HepG2 (cell line): ENCODE results near the gene PURB. TPM values are rescaled to one million over a fixed set of nuclear protein-coding genes. Genes with fewer than 3 reads are reported as not detected.

Experiments used
- CHCHD3 ChIP-seq: sonication (generic); formaldehyde crosslinking; IDR thresholded peaks from 2 replicates; pipeline ENCODE4 v1.8.0; 2022; ENCODE audit warnings: mild to moderate bottlenecking, missing genetic modification reagents, moderate library complexity
- DNMT1 ChIP-seq: sonication (generic); formaldehyde crosslinking; IDR thresholded peaks from 2 replicates; pipeline ENCODE4 v1.5.1; 2020; ENCODE audit warnings: mild to moderate bottlenecking, missing genetic modification reagents
- ELF4 ChIP-seq: sonication (generic); formaldehyde crosslinking; IDR thresholded peaks from 2 replicates; pipeline ENCODE4 v1.5.0; 2020; ENCODE audit warnings: missing genetic modification reagents, mild to moderate bottlenecking, moderate library complexity, borderline replicate concordance
- FOXA3 ChIP-seq: IDR thresholded peaks from 2 replicates; pipeline ENCODE4 v1.6.1; 2016; ENCODE audit warnings: missing genetic modification reagents, missing compliant biosample characterization
- FOXO1 ChIP-seq: sonication (generic); formaldehyde crosslinking; IDR thresholded peaks from 2 replicates; pipeline ENCODE4 v1.4.0; 2020; ENCODE audit warnings: missing genetic modification reagents
- GTF2F1 ChIP-seq: fragments of 150-350 bp; IDR thresholded peaks from 2 replicates; pipeline ENCODE4 v1.6.1; 2014; ENCODE audit warnings: low read length
- HNRNPLL ChIP-seq: fragments of 200-400 bp; formaldehyde crosslinking; IDR thresholded peaks from 2 replicates; pipeline ENCODE4 v1.6.1; 2017; ENCODE audit warnings: mild to moderate bottlenecking, low read depth, low read length; ENCODE audit not compliant: poor library complexity, severe bottlenecking
- NFYC ChIP-seq: IDR thresholded peaks from 2 replicates; pipeline ENCODE4 v1.6.1; 2016; ENCODE audit warnings: missing genetic modification reagents, missing compliant biosample characterization
- PITX1 ChIP-seq: sonication (generic); formaldehyde crosslinking; IDR thresholded peaks from 2 replicates; pipeline ENCODE4 v1.5.1; 2020; ENCODE audit warnings: mild to moderate bottlenecking, missing genetic modification reagents
- RFX3 ChIP-seq: IDR thresholded peaks from 2 replicates; pipeline ENCODE4 v1.6.1; 2016; ENCODE audit warnings: missing biosample characterization, missing genetic modification reagents
- ZNF235 ChIP-seq: sonication (generic); formaldehyde crosslinking; IDR thresholded peaks from 2 replicates; pipeline ENCODE4 v1.8.1; 2023; ENCODE audit warnings: mild to moderate bottlenecking, missing genetic modification reagents, borderline replicate concordance
- ZNF282 ChIP-seq: fragments of 450-650 bp; IDR thresholded peaks from 2 replicates; pipeline ENCODE4 v1.6.1; 2018; ENCODE audit not compliant: partially characterized antibody
- ZNF850 ChIP-seq: sonication (generic); formaldehyde crosslinking; conservative IDR thresholded peaks from 2 replicates; pipeline ENCODE4 v1.9.0; 2021; ENCODE audit warnings: mild to moderate bottlenecking, missing genetic modification reagents
- polyA plus RNA-seq, 8 experiments: library from polyadenylated mRNA; depleted of rRNA in 3 of 8; stranded (reverse) in 7 of 8; unstranded in 1 of 8; fragments of >200 nt; fragmentation: Illumina TruSeq in 4 of 8; extraction: Trizol in 4 of 8; gene quantifications; 2 replicates each; pipeline versions ENCODE4 v1.2.1 to v1.2.3, GENCODE V29; 2011 to 2016; ENCODE audit warnings: low read depth in 4 of 8, missing spikeins in 1 of 8, mixed read lengths in 1 of 8; ENCODE audit not compliant: insufficient read depth in 1 of 8
- total RNA-seq, 5 experiments: library from RNA; depleted of rRNA; stranded (reverse); fragments of >200 nt; fragmentation: Illumina TruSeq; extraction: Trizol; gene quantifications; 2 replicates each; pipeline ENCODE4 v1.2.3, GENCODE V29; 2016; ENCODE audit warnings: low read depth in 1 of 5
- TF ChIP-seq, protein P1 (sequence below): sonication (generic); formaldehyde crosslinking; IDR thresholded peaks from 2 replicates; pipeline ENCODE4 v1.8.1; 2023; ENCODE audit warnings: mild to moderate bottlenecking, moderate library complexity, missing genetic modification reagents
- TF ChIP-seq, protein P2 (sequence below): sonication (generic); formaldehyde crosslinking; IDR thresholded peaks from 2 replicates; pipeline ENCODE4 v1.5.1; 2020; ENCODE audit warnings: mild to moderate bottlenecking, missing genetic modification reagents
- TF ChIP-seq, protein P3 (sequence below): sonication (generic); formaldehyde crosslinking; IDR thresholded peaks from 2 replicates; pipeline ENCODE4 v1.4.0; 2020; ENCODE audit warnings: missing genetic modification reagents, borderline replicate concordance
- TF ChIP-seq, protein P4 (sequence below): sonication (generic); formaldehyde crosslinking; IDR thresholded peaks from 2 replicates; pipeline ENCODE4 v1.4.0; 2020; ENCODE audit warnings: mild to moderate bottlenecking, missing genetic modification reagents
- TF ChIP-seq, protein P5 (sequence below): sonication (generic); formaldehyde crosslinking; IDR thresholded peaks from 2 replicates; pipeline ENCODE4 v1.5.1; 2020; ENCODE audit warnings: missing genetic modification reagents, mild to moderate bottlenecking, borderline replicate concordance
- TF ChIP-seq, protein P6 (sequence below): IDR thresholded peaks from 2 replicates; pipeline ENCODE4 v1.6.1; 2012; ENCODE audit warnings: inconsistent platforms

The PURB gene
- total and polyA plus RNA-seq, 2 of the 13 experiments (the other 11 are each of a cell fraction or from before 2014, with no cell fraction given) = 2.3 to 4.3 TPM

DNA sequence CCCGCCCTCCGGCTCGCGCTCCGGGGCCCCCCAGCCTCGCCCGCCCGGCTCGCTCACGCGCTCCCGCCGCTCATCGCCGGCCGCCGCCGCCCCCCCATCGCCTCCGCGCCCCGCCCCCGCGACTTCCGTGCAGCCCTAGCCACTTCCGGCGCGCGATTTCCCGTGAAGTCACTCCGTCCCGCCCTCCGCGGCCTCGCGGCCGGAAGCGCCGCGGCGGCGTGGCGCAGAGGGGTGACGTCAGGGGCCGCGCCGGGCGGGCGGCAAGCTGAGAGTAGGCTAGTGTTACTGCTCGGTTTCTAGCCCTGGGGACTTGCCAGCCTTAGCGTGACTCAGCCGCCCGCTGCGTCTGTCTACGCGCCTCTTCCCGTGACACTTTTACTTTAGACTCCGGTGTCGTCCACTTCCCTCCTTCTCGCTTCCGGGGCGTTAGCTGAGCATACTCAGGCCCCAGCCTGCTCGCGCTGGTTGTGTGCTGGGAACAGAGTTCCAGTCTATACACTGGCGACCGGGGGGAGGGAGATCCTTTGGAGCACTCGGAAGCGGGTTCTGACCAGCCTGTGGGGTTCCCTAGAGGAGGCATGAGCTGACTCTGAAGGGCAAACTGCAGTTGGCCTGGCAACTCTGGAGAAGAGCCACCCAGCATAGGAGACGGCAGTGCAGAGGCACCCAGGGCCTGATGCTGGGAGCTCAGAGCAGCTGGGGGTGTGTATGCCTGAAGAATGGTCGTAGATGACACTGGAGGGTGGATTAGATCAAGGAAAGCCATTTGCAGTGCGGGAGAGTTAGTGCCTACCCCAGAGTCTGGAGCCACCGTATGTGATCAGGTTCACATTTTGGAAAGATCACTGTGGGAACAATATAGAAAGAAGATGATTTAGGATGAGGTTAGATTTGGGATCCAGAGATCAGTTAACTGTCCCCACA, at the start of gene PURB (continued):
- TF ChIP-seq, protein P1, sequence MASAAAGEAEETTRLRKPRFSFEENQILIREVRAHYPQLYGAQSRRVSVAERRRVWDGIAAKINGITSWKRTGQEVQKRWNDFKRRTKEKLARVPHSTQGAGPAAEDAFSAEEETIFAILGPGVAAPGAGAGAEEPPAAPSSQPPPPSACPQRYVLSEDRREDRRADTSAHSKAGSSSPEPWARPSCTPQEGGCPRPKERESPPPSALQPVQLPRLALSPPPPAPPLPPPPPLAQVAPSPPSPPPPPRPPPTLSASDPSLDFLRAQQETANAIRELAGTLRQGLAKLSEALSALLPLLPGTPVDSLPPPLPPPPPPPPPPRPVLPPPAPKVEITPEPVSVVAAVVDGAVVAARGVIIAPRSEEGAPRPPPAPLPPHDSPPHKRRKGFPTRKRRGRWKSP (CRISPR knock-in tag) = no peak
- TF ChIP-seq RFX3 (CRISPR knock-in tag) = no peak
- peak; percentile 64; the same call in 1 of the 2 replicates for TF ChIP-seq PITX1 (CRISPR knock-in tag)
- TF ChIP-seq, protein P2, sequence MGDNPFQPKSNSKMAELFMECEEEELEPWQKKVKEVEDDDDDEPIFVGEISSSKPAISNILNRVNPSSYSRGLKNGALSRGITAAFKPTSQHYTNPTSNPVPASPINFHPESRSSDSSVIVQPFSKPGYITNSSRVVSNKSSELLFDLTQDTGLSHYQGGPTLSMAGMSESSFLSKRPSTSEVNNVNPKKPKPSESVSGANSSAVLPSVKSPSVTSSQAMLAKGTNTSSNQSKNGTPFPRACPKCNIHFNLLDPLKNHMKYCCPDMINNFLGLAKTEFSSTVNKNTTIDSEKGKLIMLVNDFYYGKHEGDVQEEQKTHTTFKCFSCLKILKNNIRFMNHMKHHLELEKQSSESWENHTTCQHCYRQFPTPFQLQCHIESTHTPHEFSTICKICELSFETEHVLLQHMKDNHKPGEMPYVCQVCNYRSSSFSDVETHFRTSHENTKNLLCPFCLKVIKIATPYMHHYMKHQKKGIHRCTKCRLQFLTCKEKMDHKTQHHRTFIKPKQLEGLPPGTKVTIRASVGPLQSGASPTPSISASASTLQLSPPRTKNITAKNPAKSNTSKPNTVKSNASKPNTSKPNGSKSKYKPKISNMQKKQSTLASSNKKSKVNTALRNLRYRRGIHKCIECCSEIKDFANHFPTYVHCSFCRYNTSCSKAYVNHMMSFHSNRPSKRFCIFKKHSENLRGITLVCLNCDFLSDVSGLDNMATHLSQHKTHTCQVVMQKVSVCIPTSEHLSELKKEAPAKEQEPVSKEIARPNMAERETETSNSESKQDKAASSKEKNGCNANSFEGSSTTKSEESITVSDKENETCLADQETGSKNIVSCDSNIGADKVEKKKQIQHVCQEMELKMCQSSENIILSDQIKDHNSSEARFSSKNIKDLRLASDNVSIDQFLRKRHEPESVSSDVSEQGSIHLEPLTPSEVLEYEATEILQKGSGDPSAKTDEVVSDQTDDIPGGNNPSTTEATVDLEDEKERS (CRISPR knock-in tag) = no peak
- no peak for TF ChIP-seq ELF4 (CRISPR knock-in tag)
- TF ChIP-seq GTF2F1 = no peak
- TF ChIP-seq NFYC (CRISPR knock-in tag) = peak; percentile 16; the same call in 1 of the 2 replicates
- TF ChIP-seq, protein P3, sequence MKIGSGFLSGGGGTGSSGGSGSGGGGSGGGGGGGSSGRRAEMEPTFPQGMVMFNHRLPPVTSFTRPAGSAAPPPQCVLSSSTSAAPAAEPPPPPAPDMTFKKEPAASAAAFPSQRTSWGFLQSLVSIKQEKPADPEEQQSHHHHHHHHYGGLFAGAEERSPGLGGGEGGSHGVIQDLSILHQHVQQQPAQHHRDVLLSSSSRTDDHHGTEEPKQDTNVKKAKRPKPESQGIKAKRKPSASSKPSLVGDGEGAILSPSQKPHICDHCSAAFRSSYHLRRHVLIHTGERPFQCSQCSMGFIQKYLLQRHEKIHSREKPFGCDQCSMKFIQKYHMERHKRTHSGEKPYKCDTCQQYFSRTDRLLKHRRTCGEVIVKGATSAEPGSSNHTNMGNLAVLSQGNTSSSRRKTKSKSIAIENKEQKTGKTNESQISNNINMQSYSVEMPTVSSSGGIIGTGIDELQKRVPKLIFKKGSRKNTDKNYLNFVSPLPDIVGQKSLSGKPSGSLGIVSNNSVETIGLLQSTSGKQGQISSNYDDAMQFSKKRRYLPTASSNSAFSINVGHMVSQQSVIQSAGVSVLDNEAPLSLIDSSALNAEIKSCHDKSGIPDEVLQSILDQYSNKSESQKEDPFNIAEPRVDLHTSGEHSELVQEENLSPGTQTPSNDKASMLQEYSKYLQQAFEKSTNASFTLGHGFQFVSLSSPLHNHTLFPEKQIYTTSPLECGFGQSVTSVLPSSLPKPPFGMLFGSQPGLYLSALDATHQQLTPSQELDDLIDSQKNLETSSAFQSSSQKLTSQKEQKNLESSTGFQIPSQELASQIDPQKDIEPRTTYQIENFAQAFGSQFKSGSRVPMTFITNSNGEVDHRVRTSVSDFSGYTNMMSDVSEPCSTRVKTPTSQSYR (CRISPR knock-in tag) = peak; percentile 73; the same call in 1 of the 2 replicates
- peak; percentile 65; the same call in 1 of the 2 replicates for TF ChIP-seq DNMT1 (CRISPR knock-in tag)
- no peak for TF ChIP-seq ZNF850 (CRISPR knock-in tag)
- TF ChIP-seq FOXA3 (CRISPR knock-in tag) = peak; percentile 29; the same call in 1 of the 2 replicates
- no peak for TF ChIP-seq CHCHD3
- TF ChIP-seq ZNF282 = no peak
- TF ChIP-seq, protein P4, sequence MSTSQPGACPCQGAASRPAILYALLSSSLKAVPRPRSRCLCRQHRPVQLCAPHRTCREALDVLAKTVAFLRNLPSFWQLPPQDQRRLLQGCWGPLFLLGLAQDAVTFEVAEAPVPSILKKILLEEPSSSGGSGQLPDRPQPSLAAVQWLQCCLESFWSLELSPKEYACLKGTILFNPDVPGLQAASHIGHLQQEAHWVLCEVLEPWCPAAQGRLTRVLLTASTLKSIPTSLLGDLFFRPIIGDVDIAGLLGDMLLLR (CRISPR knock-in tag) = no peak
- peak; percentile 75 for TF ChIP-seq HNRNPLL
- TF ChIP-seq, protein P5, sequence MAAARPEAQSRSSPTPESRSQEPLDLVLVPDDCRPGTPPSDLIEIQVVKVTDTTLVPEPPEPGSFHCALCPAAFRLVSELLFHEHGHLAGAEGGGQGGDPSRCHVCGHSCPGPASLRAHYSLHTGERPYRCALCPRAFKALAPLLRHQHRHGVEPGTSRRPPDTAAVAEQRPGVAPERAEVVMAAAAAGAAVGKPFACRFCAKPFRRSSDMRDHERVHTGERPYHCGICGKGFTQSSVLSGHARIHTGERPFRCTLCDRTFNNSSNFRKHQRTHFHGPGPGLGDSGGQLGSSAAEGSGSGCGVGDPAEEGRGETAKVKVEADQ (CRISPR knock-in tag) = no peak
- no peak for TF ChIP-seq ZNF235
- peak; percentile 21; the same call in 1 of the 2 replicates for TF ChIP-seq FOXO1 (CRISPR knock-in tag)
- TF ChIP-seq, protein P6, sequence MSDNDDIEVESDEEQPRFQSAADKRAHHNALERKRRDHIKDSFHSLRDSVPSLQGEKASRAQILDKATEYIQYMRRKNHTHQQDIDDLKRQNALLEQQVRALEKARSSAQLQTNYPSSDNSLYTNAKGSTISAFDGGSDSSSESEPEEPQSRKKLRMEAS = peak; percentile 94
